ENCODE data around the gene TCF25.

DNA sequence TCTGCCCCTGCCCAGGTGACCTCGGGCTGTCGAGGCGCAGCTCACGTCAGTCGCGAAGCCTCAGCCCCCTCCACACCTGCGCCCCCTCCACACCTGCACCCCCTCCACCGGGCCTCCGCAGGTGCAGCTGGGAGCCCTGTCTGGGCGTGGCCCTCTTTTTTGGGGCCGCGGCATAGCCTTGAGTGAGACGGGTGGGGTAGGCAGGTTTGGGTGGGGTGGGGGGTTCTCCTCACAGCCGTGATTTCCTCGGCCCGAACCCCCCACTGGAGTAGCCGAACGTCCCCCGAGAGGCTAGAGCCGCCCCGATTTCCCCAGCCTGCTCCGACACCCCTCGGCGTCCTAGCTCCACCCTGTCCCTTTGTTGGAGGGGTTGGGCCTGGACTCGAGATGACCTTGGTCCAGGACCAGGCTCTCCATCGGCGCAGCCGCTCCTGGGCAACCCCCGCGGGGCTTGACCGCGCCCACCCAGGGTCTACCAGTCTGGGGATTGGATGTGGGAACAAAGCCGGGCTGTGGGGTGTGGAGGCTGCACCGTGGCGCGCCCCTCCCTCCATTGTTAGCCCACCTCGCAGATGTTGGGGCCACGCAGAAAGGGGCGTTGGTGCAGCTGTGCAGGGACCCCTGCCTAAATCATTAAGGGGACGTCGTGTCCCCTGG lies 50.4 kb downstream of the TCF25 start:
- TF ChIP-seq, protein P1, sequence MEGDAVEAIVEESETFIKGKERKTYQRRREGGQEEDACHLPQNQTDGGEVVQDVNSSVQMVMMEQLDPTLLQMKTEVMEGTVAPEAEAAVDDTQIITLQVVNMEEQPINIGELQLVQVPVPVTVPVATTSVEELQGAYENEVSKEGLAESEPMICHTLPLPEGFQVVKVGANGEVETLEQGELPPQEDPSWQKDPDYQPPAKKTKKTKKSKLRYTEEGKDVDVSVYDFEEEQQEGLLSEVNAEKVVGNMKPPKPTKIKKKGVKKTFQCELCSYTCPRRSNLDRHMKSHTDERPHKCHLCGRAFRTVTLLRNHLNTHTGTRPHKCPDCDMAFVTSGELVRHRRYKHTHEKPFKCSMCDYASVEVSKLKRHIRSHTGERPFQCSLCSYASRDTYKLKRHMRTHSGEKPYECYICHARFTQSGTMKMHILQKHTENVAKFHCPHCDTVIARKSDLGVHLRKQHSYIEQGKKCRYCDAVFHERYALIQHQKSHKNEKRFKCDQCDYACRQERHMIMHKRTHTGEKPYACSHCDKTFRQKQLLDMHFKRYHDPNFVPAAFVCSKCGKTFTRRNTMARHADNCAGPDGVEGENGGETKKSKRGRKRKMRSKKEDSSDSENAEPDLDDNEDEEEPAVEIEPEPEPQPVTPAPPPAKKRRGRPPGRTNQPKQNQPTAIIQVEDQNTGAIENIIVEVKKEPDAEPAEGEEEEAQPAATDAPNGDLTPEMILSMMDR (IDR thresholded peaks at IDR 0.05) = no peak
- no peak for TF ChIP-seq POLR2A (IDR thresholded peaks at IDR 0.05)

All from thyroid gland (tissue), 4 donors.